ENCODE results near the gene STKLD1. TPM values are rescaled to one million over a fixed set of nuclear protein-coding genes. Genes with fewer than 3 reads are reported as not detected.

Gene STKLD1
- total RNA-seq, 1 donor from 2014 or later, result 1.2 TPM

- ATAC-seq, result no peak
- intact Hi-C loops (cut with DNase I), result no loop called here
- DNase-seq, result no peak
- Histone ChIP-seq H3K27ac (no peak overlapping the region), H3K4me3 (no peak overlapping the region), H3K4me1 (peaks cover 50% of the 10 kb centered on the region), H3K36me3 (peaks cover 60% of the 10 kb centered on the region), H3K27me3 (no peaks in the 10 kb centered on the region), H3K9me3 (no peaks in the 10 kb centered on the region)
- TF ChIP-seq CTCF (IDR thresholded peaks at IDR 0.05), result no peak
Observed at GRCh38 chr9:133367778-133368177, 8.4 kb upstream of the STKLD1 start.

DNA sequence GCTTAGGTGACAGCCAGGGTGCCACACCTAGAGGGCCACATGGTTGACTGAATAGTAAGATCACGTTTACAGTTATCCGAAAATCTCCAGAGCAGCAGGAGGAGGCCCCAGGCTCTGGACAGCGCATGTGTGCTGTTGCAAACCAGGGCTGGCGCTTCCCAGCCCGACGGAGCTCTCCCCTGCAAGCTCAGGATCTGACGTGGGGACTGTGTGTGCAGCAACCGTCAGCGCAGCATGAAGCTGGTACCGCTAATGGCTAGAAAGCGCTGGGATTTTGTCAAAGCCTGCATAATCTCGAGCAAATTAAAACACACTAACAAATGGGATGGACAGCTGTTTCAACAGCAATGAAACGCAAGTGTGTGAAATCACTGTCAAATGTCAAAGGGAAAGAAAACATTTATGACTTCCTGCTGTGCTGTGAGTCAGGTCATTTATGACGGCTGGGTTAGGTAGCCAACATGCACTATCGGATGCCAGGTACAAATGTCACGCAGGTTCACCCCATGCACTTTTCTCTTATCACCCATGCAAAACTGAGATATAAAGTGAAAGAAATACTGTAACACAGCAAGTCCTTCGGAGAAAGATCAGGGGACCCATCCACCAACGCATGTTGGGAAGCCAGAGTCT is 7.8 kb upstream of the STKLD1 start:
- DNase-seq, result no peak
- no peak for TF ChIP-seq CTCF (IDR thresholded peaks at IDR 0.05)
- Histone ChIP-seq H3K27ac (no peak overlapping the region), H3K4me3 (no peak overlapping the region), H3K27me3 (no peaks in the 10 kb centered on the region), H3K4me1 (peaks cover 55% of the 10 kb centered on the region), H3K9me3 (no peaks in the 10 kb centered on the region), H3K36me3 (peaks cover 55% of the 10 kb centered on the region)
- intact Hi-C loops (cut with DNase I), result no loop called here
- ATAC-seq, result no peak

GRCh38 chr9:133369422-133369821 is 6.7 kb upstream of the STKLD1 start:
- no peak overlapping the region for H3K4me3 ChIP-seq
- H3K9me3 ChIP-seq, result no peaks in the 10 kb centered on the region
- H3K36me3 ChIP-seq, result peaks cover 44% of the 10 kb centered on the region
- peaks cover 63% of the 10 kb centered on the region for H3K4me1 ChIP-seq
- intact Hi-C loops (cut with DNase I), result no loop called here
- H3K27ac ChIP-seq, result peak overlapping the region; percentile 55
- no peaks in the 10 kb centered on the region for H3K27me3 ChIP-seq
- DNase-seq (no peak), ATAC-seq (no peak)
- no peak for TF ChIP-seq CTCF (IDR thresholded peaks at IDR 0.05)

GRCh38 chr9:133369933-133370332 is 6.2 kb upstream of the STKLD1 start:
- peaks cover 39% of the 10 kb centered on the region for H3K36me3 ChIP-seq
- ATAC-seq, result peak; percentile 21
- H3K4me1 ChIP-seq, result peaks cover 66% of the 10 kb centered on the region

DNA sequence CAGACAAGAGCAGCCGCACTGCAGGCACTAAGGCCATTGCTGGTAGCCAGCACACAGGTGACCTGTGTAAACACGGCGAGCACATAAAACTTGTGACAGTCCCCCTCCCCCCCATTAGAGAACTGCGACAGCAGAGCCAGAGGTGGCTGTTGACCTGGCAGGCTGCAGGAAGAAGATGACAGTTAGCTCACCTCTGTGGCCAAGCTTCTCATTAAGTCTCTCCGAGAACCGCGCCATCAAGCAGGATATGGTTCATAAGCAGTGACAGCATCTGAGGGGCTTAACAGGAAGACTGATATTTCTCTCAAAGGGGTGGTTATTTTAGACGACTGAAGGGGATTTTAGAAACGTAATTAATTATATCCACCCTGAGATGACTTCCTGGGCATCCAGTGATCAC is 5.5 kb upstream of the STKLD1 start:
- Histone ChIP-seq H3K4me3 (no peak overlapping the region), H3K4me1 (peaks cover 66% of the 10 kb centered on the region), H3K9me3 (no peaks in the 10 kb centered on the region), H3K27me3 (no peaks in the 10 kb centered on the region), H3K36me3 (peaks cover 31% of the 10 kb centered on the region), H3K27ac (peak overlapping the region; percentile 55)
- no peak for DNase-seq
- ATAC-seq, result no peak
- TF ChIP-seq CTCF (IDR thresholded peaks at IDR 0.05), result no peak
- intact Hi-C loops (cut with DNase I), result no loop called here

More at GRCh38 chr9:133369933-133370332, 6.2 kb upstream of the STKLD1 start:
- no peaks in the 10 kb centered on the region for H3K27me3 ChIP-seq
- no peak for DNase-seq
- no peaks in the 10 kb centered on the region for H3K9me3 ChIP-seq
- peak overlapping the region; percentile 55 for H3K27ac ChIP-seq
- intact Hi-C loops (cut with DNase I), result no loop called here
- H3K4me3 ChIP-seq, result no peak overlapping the region
- TF ChIP-seq CTCF (IDR thresholded peaks at IDR 0.05), result no peak

All from upper lobe of right lung (tissue), 1 donor.